Gastroesophageal sphincter (tissue), 4 donors: ENCODE results near the gene ZNF764. TPM values are rescaled to one million over a fixed set of nuclear protein-coding genes. Genes with fewer than 3 reads are reported as not detected.

Experiments
- ATAC-seq: fragments of 150-250 bp; one replicate; pipeline ENCODE4 v1.9.1; 2016; ENCODE audit warnings: mild to moderate bottlenecking, moderate library complexity
- H3K27ac ChIP-seq, 4 donors: fragments of 200-600 bp; sonication (generic) in 3 of 4; 1 replicate in 3 of 4; 2 replicates in 1 of 4; pipeline ENCODE4 v1.5.1; 2016 to 2019
- H3K27me3 ChIP-seq: fragments of 200-600 bp; sonication (generic); one replicate; pipeline ENCODE4 v1.5.1; 2019
- H3K36me3 ChIP-seq, 2 donors: fragments of 200-600 bp; sonication (generic); one replicate each; pipeline ENCODE4 v1.5.1; 2019; ENCODE audit warnings: control low read depth in 1 of 2
- H3K4me1 ChIP-seq, 3 donors: fragments of 200-600 bp; sonication (generic); 1 replicate in 2 of 3; 2 replicates in 1 of 3; pipeline ENCODE4 v1.5.1; 2016 to 2019; ENCODE audit warnings: control low read depth in 2 of 3
- H3K4me3 ChIP-seq, 2 donors: fragments of 200-600 bp; sonication (generic); one replicate each; pipeline ENCODE4 v1.5.1; 2019; ENCODE audit warnings: mild to moderate bottlenecking in 1 of 2, moderate library complexity in 1 of 2
- H3K9me3 ChIP-seq, 3 donors: fragments of 200-600 bp; sonication (generic); one replicate each; pipeline ENCODE4 v1.5.1; 2017 to 2019; ENCODE audit warnings: control low read depth in 2 of 3
- CTCF ChIP-seq, 4 experiments: fragments of 200-600 bp in 2 of 4; fragments of 450-650 bp in 2 of 4; sonication (generic) in 1 of 4; IDR thresholded peaks; one replicate each; pipeline ENCODE4 v1.5.1; 2017 to 2019; ENCODE audit warnings: antibody characterized with exemption in 4 of 4, mild to moderate bottlenecking in 2 of 4, moderate library complexity in 2 of 4
- EP300 ChIP-seq: sonication (generic); formaldehyde crosslinking; IDR thresholded peaks from one replicate; pipeline ENCODE4 v1.6.1; 2017; ENCODE audit warnings: antibody characterized with exemption, mild to moderate bottlenecking
- POLR2A ChIP-seq, 2 donors: fragments of 450-650 bp; IDR thresholded peaks; one replicate each; pipeline ENCODE4 v1.6.1; 2017; ENCODE audit warnings: antibody characterized with exemption in 2 of 2, mild to moderate bottlenecking in 2 of 2, moderate library complexity in 1 of 2
- POLR2AphosphoS5 ChIP-seq: sonication (generic); formaldehyde crosslinking; IDR thresholded peaks from one replicate; pipeline ENCODE4 v1.6.1; 2017; ENCODE audit warnings: antibody characterized with exemption
- WGBS, 2 donors: methylation state at CpG; one replicate each; pipeline ENCODE4 v1.1.5; 2018; ENCODE audit warnings: low coverage in 1 of 2; 5-methylcytosine and 5-hydroxymethylcytosine counted together
- total RNA-seq, 4 donors: library from RNA; depleted of rRNA; stranded (reverse); fragments of >200 nt; gene quantifications; one replicate each; pipeline ENCODE4 v1.1.0, GENCODE V29; 2016

ZNF764 gene
- total RNA-seq, 4 donors from 2014 or later, result 6.3 to 13.1 (median 9.3) TPM

GRCh38 chr16:30526823-30527634 lies 31.1 kb downstream of the ZNF764 start:
- 0% methylated on average over 1 of the region's 79 CpGs; no CpG with 5 or more reads in 1 of the 2 donors for WGBS, 2 donors
- TF ChIP-seq POLR2A (IDR thresholded peaks at IDR 0.05) (peak; percentile 74 to 85), POLR2AphosphoS5 (peak; percentile 69), EP300 (no peak), CTCF (IDR thresholded peaks at IDR 0.05) (peak in 3 of 4 experiments; percentile 41 to 62 (median 60))
- no peaks in the 10 kb centered on the region for H3K27me3 ChIP-seq
- peaks cover 0 to 42% (median 8%) of the 10 kb centered on the region in 3 donors for H3K4me1 ChIP-seq
- H3K36me3 ChIP-seq, result peaks cover 0 to 30% of the 10 kb centered on the region in 2 donors
- H3K9me3 ChIP-seq, result no peaks in the 10 kb centered on the region
- peak overlapping the region; percentile 54 to 94 for H3K4me3 ChIP-seq
- ATAC-seq, result peak; percentile 96
- peak overlapping the region; percentile 88 to 100 (median 100) for H3K27ac ChIP-seq

GRCh38 chr16:30526137-30526822 lies 31.9 kb downstream of the ZNF764 start, which contains the start of gene ZNF768:
Gene ZNF768, minus strand, starts transcription at chr16:30526566. Its CDS starts 153 bp downstream, at chr16:30526413.
- Histone ChIP-seq H3K4me3 (peak within 1 kb of the TSS; percentile 54 to 94), H3K4me1 (peaks cover 0 to 42% (median 8%) of the 10 kb centered on the region in 3 donors), H3K27ac (peak within 1 kb of the TSS; percentile 88 to 100 (median 100)), H3K9me3 (no peaks in the 10 kb centered on the region), H3K27me3 (no peaks in the 10 kb centered on the region), H3K36me3 (peaks cover 0 to 22% of the 10 kb centered on the region in 2 donors)
- ATAC-seq, result peak; percentile 32
- TF ChIP-seq POLR2A (IDR thresholded peaks at IDR 0.05) (peak in 1 of 2 donors; percentile 26), EP300 (no peak), POLR2AphosphoS5 (no peak)
- WGBS, 2 donors, result 0% methylated on average over 1 of the region's 73 CpGs; no CpG with 5 or more reads in 1 of the 2 donors

- WGBS, 2 donors, result 20% methylated on average over 2 of the region's 4 CpGs; no CpG with 5 or more reads in 1 of the 2 donors
- Histone ChIP-seq H3K4me1 (peaks cover 0 to 42% (median 8%) of the 10 kb centered on the region in 3 donors), H3K4me3 (peak overlapping the region; percentile 54 to 94), H3K27ac (peak overlapping the region; percentile 88 to 100 (median 100)), H3K27me3 (no peaks in the 10 kb centered on the region), H3K36me3 (peaks cover 0 to 18% of the 10 kb centered on the region in 2 donors), H3K9me3 (no peaks in the 10 kb centered on the region)
- ATAC-seq, result no peak
- TF ChIP-seq EP300, result no peak
- TF ChIP-seq POLR2AphosphoS5, result no peak
- TF ChIP-seq CTCF (IDR thresholded peaks at IDR 0.05), result no peak
- no peak for TF ChIP-seq POLR2A (IDR thresholded peaks at IDR 0.05)
Measured at GRCh38 chr16:30525844-30526136, 32.4 kb downstream of the ZNF764 start.

- WGBS, 2 donors, result no CpG with 5 or more reads among the region's 60 CpGs
- Histone ChIP-seq H3K9me3 (no peaks in the 10 kb centered on the region), H3K27me3 (no peaks in the 10 kb centered on the region), H3K4me3 (no peak overlapping the region), H3K4me1 (peaks cover 0 to 42% (median 8%) of the 10 kb centered on the region in 3 donors), H3K27ac (no peak overlapping the region), H3K36me3 (peaks cover 0 to 11% of the 10 kb centered on the region in 2 donors)
- TF ChIP-seq POLR2AphosphoS5, result no peak
- TF ChIP-seq POLR2A (IDR thresholded peaks at IDR 0.05), result no peak
- TF ChIP-seq EP300, result no peak
- no peak for TF ChIP-seq CTCF (IDR thresholded peaks at IDR 0.05)
- ATAC-seq, result no peak
Measured at GRCh38 chr16:30524575-30525568, 33.3 kb downstream of the ZNF764 start.
